SU-DHL-6 (cell line): ENCODE data around the gene SPATC1L.

ENCODE experiments used
- H2AFZ ChIP-seq: fragments of 200-600 bp; sonication (generic); 2 replicates; pipeline ENCODE4 v1.6.1; 2014; ENCODE audit warnings: low read depth, mild to moderate bottlenecking, moderate library complexity, mixed read lengths, antibody characterized with exemption, low read length; ENCODE audit not compliant: severe bottlenecking
- H3F3A ChIP-seq: fragments of 200-600 bp; shearing (Covaris generic); 2 replicates; pipeline ENCODE4 v1.6.0; 2016; ENCODE audit warnings: antibody characterized with exemption, mild to moderate bottlenecking; ENCODE audit not compliant: insufficient read depth
- H3K27ac ChIP-seq: fragments of 200-600 bp; sonication (generic); 2 replicates; pipeline ENCODE4 v1.5.1; 2016; ENCODE audit warnings: low read depth, mild to moderate bottlenecking, low read length, moderate library complexity, mixed read lengths
- H3K27me3 ChIP-seq: fragments of 200-600 bp; sonication (generic), shearing (Covaris generic); 2 replicates; pipeline ENCODE4 v1.6.0; 2014; ENCODE audit warnings: mild to moderate bottlenecking, low read length
- H3K36me3 ChIP-seq: fragments of 200-600 bp; sonication (generic); 2 replicates; pipeline ENCODE4 v1.6.1; 2014; ENCODE audit warnings: mild to moderate bottlenecking, low read length, mixed read lengths
- H3K4me2 ChIP-seq: fragments of 300-600, 200-600 bp; shearing (Covaris generic), sonication (generic); 2 replicates; pipeline ENCODE4 v1.6.0; 2014; ENCODE audit warnings: low read length, low read depth, mild to moderate bottlenecking; ENCODE audit not compliant: poor library complexity, severe bottlenecking
- H3K4me3 ChIP-seq: fragments of 200-600 bp; sonication (generic); 2 replicates; pipeline ENCODE4 v1.5.1; 2014; ENCODE audit warnings: antibody characterized with exemption, low read length, mild to moderate bottlenecking, mixed read lengths; ENCODE audit not compliant: insufficient read depth, poor library complexity, severe bottlenecking
- H3K79me2 ChIP-seq: fragments of 200-600 bp; sonication (generic); 2 replicates; pipeline ENCODE4 v1.6.1; 2014; ENCODE audit warnings: mild to moderate bottlenecking, low read length, moderate library complexity; ENCODE audit not compliant: insufficient read depth
- H3K9ac ChIP-seq: fragments of 200-600 bp; sonication (generic); 2 replicates; pipeline ENCODE4 v1.7.0; 2014; ENCODE audit warnings: mild to moderate bottlenecking, low read length
- H3K9me2 ChIP-seq: fragments of 200-600 bp; sonication (generic); replicated peaks from 2 replicates; pipeline ENCODE4 v1.6.1; 2014; ENCODE audit warnings: low read length; ENCODE audit not compliant: insufficient read depth
- H3K9me3 ChIP-seq: fragments of 200-600 bp; sonication (generic); 2 replicates; pipeline ENCODE4 v1.6.1; 2014; ENCODE audit warnings: low read length, mixed read lengths; ENCODE audit not compliant: insufficient read depth
- H4K20me1 ChIP-seq: fragments of 200-600 bp; sonication (generic); 2 replicates; pipeline ENCODE4 v1.6.1; 2014; ENCODE audit warnings: low read depth, mild to moderate bottlenecking, antibody characterized with exemption, low read length, moderate library complexity, mixed read lengths
- CTCF ChIP-seq: fragments of 200-600 bp; sonication (generic); IDR thresholded peaks from one replicate; pipeline ENCODE4 v1.5.1; 2017; ENCODE audit warnings: antibody characterized with exemption, mild to moderate bottlenecking, low read length, moderate library complexity; ENCODE audit not compliant: insufficient read depth, poor library complexity, severe bottlenecking
- EZH2phosphoT487 ChIP-seq: fragments of 200-600 bp; sonication (generic), shearing (Covaris generic); conservative IDR thresholded peaks from 2 replicates; pipeline ENCODE4 v1.6.1; 2018; ENCODE audit warnings: mild to moderate bottlenecking, antibody characterized with exemption, low read length, moderate library complexity, mixed read lengths

The SPATC1L gene

GRCh38 chr21:46154955-46155513 lies 29.2 kb downstream of the SPATC1L start:
- TF ChIP-seq EZH2phosphoT487 (no peak), CTCF (no peak)
- no peaks in the 10 kb centered on the region for H3K27me3 ChIP-seq
- no peak overlapping the region for H2AFZ ChIP-seq
- H3K79me2 ChIP-seq = no peaks in the 10 kb centered on the region
- H3K27ac ChIP-seq = no peak overlapping the region
- H3K9ac ChIP-seq = no peak overlapping the region
- H3K4me3 ChIP-seq = no peak overlapping the region
- H3F3A ChIP-seq = no peaks in the 10 kb centered on the region
- no peaks in the 10 kb centered on the region for H3K9me3 ChIP-seq
- H4K20me1 ChIP-seq = no peaks in the 10 kb centered on the region
- no peak overlapping the region for H3K4me2 ChIP-seq
- no peaks in the 10 kb centered on the region for H3K9me2 ChIP-seq
- no peaks in the 10 kb centered on the region for H3K36me3 ChIP-seq

- Histone ChIP-seq H3K9me3 (no peaks in the 10 kb centered on the region), H3K9me2 (no peaks in the 10 kb centered on the region), H3K27ac (no peak overlapping the region), H2AFZ (no peak overlapping the region), H3K79me2 (no peaks in the 10 kb centered on the region), H3K4me2 (no peak overlapping the region), H3K36me3 (no peaks in the 10 kb centered on the region), H3K9ac (no peak overlapping the region), H3F3A (no peaks in the 10 kb centered on the region), H4K20me1 (no peaks in the 10 kb centered on the region), H3K4me3 (no peak overlapping the region), H3K27me3 (no peaks in the 10 kb centered on the region)
- TF ChIP-seq CTCF (no peak), EZH2phosphoT487 (no peak)
These were observed 29.9 kb downstream of the SPATC1L start for GRCh38 chr21:46154155-46154954.

- H4K20me1 ChIP-seq = no peaks in the 10 kb centered on the region
- no peaks in the 10 kb centered on the region for H3K9me3 ChIP-seq
- TF ChIP-seq EZH2phosphoT487 (no peak), CTCF (peak; percentile 39)
- H3K27me3 ChIP-seq = no peaks in the 10 kb centered on the region
- no peaks in the 10 kb centered on the region for H3K36me3 ChIP-seq
- H3K9ac ChIP-seq = no peak overlapping the region
- H3K27ac ChIP-seq = no peak overlapping the region
- no peaks in the 10 kb centered on the region for H3K79me2 ChIP-seq
- H3F3A ChIP-seq = no peaks in the 10 kb centered on the region
- no peaks in the 10 kb centered on the region for H3K9me2 ChIP-seq
- no peak overlapping the region for H3K4me3 ChIP-seq
- H3K4me2 ChIP-seq = no peak overlapping the region
- no peak overlapping the region for H2AFZ ChIP-seq
These were observed 30.8 kb downstream of the SPATC1L start for GRCh38 chr21:46153247-46154154.
